Measurements from ENCODE around the gene CCDC148.

CCDC148 gene

GRCh38 chr2:158184001-158184400 is 272.6 kb downstream of the CCDC148 start:
- no peak overlapping the region for H3K4me3 ChIP-seq (replicated peaks; ENCODE audit: low read depth, low read length)
- no peak for DNase-seq (ENCODE audit: low read depth)
- no peak for TF ChIP-seq CTCF (IDR thresholded peaks at IDR 0.05; ENCODE audit: low read length, missing control alignments)

DNA sequence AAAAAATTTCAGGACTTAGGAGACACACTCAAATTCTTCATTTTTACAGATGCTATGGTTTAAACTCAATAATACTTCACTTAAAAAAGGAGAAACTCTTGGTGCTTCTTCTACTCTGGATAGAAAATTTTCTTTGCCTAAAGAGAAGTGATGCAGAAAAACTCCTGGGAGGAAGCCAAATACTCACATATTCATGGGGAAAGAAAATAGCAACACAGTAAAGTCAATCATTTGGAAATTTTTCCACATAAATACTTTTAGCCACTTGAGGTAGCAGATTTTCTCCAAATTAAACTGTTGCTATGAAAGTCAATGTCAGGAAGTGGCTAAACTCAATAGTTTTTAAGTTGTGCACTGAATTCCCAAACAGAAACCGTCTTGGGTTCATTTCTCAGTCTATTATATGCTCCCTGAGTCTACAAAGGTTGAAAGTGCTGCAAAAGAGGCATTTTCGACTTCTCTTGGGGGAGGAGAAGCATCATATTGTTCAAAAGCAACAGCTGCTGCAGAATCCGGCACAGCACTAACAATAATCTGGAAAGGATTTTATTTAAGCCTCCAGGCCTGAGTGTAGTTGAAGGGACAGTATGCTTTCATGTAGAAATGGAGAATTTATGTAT is 273.8 kb downstream of the CCDC148 start:
- no peak for TF ChIP-seq CTCF (IDR thresholded peaks at IDR 0.05; ENCODE audit: low read length, missing control alignments)
- no peak for DNase-seq (ENCODE audit: low read depth)

GRCh38 chr2:158181171-158181570 is 275.4 kb downstream of the CCDC148 start:
- H3K4me3 ChIP-seq (replicated peaks; ENCODE audit: low read depth, low read length): no peak overlapping the region
- no peak for DNase-seq (ENCODE audit: low read depth)
- TF ChIP-seq CTCF (IDR thresholded peaks at IDR 0.05; ENCODE audit: low read length, missing control alignments): no peak

More for the DNA sequence above, 273.8 kb downstream of the CCDC148 start:
- H3K4me3 ChIP-seq (replicated peaks; ENCODE audit: low read depth, low read length): no peak overlapping the region

GRCh38 chr2:158179660-158180059 is 276.9 kb downstream of the CCDC148 start:
- peak; percentile 48 for DNase-seq (ENCODE audit: low read depth)
- TF ChIP-seq CTCF (IDR thresholded peaks at IDR 0.05; ENCODE audit: low read length, missing control alignments): peak; percentile 42
- H3K4me3 ChIP-seq (replicated peaks; ENCODE audit: low read depth, low read length): no peak overlapping the region

DNA sequence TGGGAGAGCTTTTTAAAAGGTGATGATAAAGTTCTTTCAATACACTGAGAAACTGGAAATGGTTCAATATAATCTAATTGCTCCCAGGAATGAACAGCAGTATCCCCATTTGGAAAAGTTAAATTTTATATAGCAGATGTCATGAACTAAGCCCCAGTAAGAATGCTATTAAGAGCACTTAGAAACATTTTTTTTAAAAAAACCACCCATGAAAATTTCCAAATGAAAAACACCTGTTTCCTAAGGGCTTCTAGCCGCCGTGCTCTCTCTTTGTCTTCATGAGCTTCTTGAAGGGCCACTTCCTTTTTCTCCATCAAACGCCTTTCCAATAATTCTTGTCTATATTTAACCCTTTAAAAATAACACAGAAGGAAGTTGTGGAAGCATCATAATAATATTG is 277.9 kb downstream of the CCDC148 start:
- no peak for TF ChIP-seq CTCF (IDR thresholded peaks at IDR 0.05; ENCODE audit: low read length, missing control alignments)
- no peak for DNase-seq (ENCODE audit: low read depth)
- H3K4me3 ChIP-seq (replicated peaks; ENCODE audit: low read depth, low read length): no peak overlapping the region

DNA sequence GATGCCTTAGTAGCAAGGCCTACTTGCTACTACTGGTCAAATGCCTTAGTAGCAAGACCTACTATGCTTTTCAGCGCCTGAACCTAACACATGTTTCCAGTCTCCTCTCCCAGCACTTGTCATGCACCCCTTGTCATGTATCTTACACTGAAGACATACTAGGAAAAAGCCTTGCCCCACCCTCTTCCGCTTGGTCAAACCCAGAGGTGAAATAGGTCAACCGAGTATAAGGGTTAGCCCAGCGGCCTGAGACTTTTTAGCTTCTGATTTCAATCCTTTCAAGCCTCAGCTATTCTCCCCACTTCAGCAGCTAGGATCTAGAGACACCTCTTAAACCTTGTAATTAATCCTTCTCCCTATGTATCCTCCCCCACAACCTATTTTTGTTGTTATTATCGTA is 281.6 kb downstream of the CCDC148 start:
- TF ChIP-seq CTCF (IDR thresholded peaks at IDR 0.05; ENCODE audit: low read length, missing control alignments): no peak
- no peak for DNase-seq (ENCODE audit: low read depth)

DNA sequence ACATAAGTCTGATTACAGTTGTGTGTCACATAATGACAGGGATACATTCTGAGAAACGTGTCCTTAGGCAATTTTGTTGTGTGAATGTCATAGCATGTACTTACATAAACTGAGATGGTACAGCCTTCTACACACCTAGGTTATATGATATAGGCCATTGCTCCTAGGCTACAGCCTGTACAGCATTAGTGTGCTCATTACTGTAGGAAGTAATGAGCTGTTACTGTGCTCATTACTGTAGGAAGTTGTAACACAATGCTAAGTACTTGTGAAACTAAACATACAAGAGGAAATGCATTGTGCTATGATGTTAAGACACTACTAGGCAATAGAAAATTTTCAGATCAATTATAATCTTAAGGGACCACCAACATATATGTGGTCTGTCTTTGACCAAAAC is 282.1 kb downstream of the CCDC148 start:
- TF ChIP-seq CTCF (IDR thresholded peaks at IDR 0.05; ENCODE audit: low read length, missing control alignments): no peak
- DNase-seq (ENCODE audit: low read depth): no peak
- H3K4me3 ChIP-seq (replicated peaks; ENCODE audit: low read depth, low read length): no peak overlapping the region

More for the DNA sequence above, 281.6 kb downstream of the CCDC148 start:
- no peak overlapping the region for H3K4me3 ChIP-seq (replicated peaks; ENCODE audit: low read depth, low read length)

Measured in fibroblast of pulmonary artery (primary cell).